Measurements from ENCODE around the gene PLTP.
A peak's percentile ranks its signal among the peaks of the same experiment; 100 is the strongest.
"Not testable (repeated sequence)": the region's sequence is repeated elsewhere in the genome, so short reads cannot be mapped to it uniquely, and the experiment has no call there.

The PLTP gene

DNA sequence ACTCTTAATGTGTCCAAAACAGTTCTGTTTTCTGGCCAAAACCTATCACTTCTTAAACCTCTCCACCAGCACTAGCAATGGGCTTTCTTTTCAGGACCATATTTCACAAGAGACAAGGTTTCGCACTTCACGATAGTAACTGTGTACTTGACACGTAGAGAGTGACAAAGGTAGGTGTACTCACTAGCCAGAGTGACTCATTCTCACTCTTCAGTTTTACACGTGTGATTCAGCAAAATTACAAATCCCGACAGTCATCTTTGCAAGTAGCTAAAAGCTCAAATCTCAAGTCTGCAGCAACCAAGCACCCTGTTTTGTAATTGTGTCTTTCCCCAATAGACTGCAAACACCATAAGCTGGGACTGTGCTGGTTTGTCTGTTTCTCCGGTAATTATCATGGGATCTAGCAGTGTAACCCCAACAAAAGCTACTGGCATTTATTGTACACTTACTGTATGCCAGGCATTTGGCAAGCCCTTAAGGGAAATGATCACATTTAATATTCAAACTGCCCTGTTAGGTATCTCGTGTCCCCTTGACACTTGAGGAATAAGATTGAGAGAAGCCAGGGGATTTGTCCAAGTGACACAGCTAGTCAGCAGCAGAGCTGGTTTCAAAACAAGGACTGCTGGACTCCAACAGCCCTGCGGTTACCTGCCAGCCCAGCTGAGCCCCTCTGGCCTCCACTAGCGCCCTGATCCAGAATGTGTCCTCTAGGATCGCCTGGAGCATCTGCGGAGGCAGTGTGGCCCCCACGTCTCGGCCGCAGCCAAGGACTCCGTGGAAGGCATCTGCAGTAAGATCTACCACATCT lies 32.4 kb upstream of the PLTP start:
- no peak for DNase-seq (ENCODE audit: low spot score)

DNA sequence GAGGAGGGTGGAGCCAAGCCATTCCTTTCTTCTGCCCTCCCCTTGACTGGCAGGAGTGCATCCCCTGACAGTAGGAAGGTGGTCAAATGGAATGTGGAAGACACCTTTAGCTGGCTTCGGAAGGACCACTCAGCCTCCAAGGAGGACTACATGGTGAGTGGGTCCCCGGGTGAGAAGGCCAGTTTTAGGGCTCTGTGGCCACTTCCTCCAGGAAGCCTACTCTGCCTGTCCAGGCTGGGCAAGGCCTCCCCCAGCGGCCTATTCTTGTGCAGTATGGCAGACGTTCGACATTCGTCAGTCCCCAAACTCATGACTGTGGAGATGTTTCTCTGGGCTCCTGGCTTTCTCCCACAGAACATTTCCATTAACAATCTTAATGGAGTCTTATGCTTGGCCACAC lies 31.7 kb upstream of the PLTP start:
- DNase-seq (ENCODE audit: low spot score), result no peak

DNA sequence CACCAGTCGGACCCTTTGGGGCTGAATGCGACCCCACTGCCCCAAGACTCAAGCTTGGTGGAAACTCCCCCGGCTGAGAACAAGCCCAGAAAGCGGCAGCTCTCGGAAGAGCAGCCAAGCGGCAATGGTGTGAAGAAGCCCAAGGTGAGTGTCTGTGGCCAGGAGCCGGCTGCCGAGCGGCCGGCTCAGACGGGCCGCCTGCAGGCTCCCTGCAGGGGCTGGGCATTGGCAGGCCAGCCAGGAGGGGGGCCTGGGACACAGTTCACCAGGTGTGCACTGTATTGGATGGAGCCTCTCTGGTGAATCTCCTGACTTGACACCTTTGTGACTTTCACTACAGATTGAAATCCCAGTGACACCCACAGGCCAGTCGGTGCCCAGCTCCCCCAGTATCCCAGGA lies 28.5 kb upstream of the PLTP start:
- no peak for DNase-seq (ENCODE audit: low spot score)

DNA sequence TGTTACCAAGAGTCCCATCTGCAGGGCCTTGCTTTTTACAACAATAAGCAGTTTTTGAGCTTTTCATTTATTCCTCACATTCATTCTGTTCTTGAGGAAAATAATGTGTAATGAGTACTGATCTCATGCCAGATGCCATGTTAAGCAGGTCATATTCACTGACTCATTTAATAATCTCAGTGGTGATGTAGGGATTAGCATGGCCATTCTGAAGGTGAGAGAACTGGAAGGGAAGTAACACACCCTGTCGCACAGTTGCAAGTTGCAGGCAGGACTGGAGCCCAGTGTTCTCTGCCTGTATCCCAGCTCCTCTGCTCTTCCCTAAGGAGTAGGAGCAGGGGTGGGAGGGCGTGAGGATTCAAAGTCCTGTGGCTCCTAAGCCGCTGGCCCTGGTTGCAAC lies 28.1 kb upstream of the PLTP start:
- DNase-seq (ENCODE audit: low spot score), result no peak

DNA sequence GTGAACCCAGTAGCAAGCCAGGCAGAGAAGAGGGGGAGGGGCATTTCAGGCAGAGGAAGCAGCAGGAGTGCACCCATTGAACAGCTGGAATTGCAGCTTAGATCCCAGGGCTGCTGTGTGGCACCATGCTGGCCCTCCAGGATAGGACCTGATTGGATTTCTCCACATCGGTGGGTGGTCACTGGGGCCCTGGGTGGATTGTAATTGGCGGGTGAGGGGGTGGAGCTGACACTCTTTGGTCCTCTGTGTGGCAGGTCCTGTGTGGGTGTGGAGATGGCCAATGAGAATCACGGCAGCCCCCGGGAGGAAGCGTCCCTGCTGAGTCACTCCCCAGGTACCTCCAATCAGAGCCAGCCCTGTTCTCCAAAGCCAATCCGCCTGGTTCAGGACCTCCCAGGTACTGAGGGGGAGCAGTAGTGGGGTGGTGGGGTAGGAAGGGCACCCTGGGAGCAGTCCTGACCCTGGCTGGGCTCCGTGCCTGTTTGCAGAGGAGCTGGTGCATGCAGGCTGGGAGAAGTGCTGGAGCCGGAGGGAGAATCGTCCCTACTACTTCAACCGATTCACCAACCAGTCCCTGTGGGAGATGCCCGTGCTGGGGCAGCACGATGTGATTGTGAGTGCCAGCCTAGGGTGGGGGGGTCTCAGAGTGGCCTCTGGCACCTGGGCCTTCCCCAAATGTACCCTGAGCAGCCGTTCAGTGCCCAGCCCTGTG lies 26.9 kb upstream of the PLTP start:
- no peak for DNase-seq (ENCODE audit: low spot score)

DNA sequence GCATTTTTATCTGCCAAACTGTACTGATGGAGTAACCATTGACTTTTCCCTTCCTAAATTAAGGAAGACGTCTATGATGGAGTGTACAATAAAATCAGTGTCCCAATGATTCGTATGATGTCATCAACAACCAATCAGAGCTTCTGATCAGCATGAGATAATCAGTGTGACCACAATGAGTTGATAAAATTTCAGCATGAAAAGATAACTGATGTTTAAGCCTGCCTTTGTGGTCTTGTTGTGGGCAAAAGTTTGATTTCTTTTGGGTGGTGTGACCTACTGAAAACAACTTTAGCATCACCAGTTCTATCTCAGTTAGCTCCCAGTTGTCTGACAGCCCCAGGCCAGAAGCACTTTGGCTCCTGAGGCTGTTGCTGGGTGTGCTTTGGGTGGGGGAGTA lies 25.8 kb upstream of the PLTP start:
- DNase-seq (ENCODE audit: low spot score), result no peak

DNA sequence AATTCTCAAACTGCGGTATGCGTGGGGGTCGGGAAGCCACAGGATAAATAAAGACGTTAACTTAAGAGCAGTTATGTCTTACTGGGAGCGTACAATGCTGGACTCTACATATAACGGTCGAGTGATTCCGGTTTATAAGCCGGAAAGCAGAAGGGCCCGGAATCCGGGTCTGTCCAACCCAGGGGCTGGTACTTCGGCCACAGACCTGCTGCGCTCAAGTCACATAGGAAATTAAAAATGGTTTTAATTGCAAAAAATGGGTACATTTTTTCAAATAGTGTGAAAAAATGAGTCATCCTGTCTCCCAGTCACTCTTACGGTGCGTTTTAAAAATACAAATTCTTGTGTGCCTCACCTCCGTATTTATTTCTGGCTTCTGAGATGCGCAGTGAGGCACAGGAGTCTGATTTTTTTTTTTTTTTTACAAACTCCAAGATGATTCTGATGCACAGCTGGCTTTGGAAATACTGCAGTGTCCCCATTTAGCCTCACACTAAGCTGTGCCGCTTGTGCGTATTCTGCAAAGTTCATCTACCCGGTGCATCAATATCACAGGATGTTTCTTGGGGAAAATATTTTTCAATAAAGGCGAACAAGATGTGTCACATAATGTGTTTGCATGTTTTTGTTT lies 23.6 kb upstream of the PLTP start:
- DNase-seq (ENCODE audit: low spot score), result no peak

DNA sequence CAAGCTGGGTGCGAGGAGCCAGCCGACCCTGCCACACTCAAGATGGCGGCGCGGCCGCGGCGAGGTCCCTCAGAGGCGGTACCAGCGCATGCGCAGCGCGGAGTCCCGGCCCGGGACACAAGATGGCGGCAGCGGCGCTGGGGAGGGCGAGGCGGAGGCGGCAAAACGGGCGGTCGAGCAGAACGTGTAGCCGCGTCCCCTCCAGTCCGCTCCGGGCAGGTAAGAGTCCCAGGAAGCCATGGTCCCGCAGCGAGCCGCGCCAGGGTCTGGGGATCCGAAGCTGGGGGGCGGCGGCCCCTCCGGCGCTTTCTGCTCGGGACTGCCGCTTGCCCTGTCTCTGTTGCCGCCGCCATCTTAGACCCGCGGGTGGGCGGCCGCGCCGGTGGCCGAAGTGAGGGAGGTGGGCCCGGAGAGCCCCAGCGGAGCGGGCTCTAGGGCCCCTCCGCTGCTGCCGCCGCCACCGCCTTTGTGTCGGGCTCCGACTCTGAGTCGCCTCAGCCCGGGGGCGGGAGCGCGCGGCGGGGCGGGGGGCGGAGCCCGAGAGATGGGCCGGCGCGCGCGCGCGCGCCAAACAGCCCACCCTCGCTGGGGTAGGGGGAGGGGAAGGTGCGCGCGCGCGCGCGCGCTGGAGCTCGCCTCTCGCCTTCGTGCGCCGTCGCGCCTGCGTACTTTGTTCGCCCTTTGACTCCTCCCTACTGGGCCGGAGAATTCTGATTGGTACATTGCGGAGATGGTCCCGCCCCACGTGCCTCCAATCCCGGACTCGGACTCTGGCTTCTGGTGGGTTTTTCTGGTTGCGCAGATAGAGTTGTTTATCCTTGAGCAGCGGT lies 22.8 kb upstream of the PLTP start, which contains the start of gene PCIF1:
Gene PCIF1 (plus strand): TSS at position 98 of the 830 bp plus-strand sequence. CDS start 4,317 bp downstream, outside the sequence.
- DNase-seq (ENCODE audit: low spot score), result peak; percentile 97

DNA sequence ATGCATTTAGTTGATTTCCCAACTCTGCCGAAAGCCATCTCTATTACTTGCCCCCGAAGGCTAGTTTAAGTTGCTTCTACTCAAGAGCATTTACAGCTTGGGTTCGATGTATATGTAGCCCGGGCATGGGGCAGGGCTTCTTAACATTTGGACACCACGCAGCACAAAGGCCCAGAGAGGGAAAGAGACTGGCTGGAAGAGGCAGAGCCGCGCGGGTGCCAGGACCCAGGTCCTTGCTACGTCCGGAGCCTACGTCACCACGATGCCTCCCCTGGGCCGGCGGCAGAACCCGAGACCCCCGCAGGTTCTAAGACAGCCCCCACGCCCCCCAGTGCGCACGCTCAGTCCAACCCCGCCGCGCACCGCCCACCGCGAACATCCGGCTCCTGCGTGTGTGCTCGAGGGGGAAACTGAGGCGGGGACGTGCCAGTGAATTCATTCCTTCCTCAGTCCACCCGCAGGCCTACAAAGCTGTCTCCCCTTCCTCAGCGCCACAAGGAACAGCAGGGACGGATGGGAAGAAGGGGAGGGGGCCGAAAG lies 22.2 kb upstream of the PLTP start:
- no peak for DNase-seq (ENCODE audit: low spot score)

DNA sequence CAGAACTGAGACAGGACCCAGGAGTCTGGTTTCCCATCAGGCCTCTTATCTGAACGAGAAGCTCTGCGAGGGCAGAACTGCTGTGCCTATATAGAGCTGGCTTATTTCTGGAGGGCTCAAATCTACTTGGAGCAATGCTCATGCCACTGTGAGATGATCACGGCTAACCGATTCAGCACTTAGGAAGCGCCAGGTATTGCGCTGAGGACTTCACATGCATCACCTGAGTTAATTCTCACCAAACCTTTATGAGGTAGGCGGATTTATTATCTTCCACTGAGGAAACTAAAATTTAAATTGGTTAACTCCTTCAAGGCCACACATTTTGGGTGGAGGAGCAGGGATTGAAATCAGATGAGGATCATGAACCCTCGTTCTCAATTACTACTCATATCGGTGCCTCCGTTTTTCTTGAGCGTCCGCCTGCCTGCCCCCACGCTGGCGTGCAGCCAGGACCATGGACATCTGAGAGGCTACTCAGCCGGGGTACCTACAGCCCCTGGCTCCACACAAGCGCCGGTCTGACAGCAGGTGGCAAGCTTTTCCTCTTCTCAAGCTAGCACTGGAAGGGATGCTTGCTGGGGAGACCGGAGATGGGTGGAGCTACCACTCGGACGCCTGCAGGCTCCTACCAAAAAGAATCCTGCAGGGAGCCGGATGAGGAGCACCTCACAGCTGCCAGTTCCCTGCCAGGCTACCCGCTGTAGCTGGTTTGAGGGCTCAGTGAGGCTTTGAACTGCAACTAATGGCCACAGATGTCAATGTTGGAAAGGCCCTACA lies 21.5 kb upstream of the PLTP start:
- peak; percentile 77 for DNase-seq (ENCODE audit: low spot score)

DNA sequence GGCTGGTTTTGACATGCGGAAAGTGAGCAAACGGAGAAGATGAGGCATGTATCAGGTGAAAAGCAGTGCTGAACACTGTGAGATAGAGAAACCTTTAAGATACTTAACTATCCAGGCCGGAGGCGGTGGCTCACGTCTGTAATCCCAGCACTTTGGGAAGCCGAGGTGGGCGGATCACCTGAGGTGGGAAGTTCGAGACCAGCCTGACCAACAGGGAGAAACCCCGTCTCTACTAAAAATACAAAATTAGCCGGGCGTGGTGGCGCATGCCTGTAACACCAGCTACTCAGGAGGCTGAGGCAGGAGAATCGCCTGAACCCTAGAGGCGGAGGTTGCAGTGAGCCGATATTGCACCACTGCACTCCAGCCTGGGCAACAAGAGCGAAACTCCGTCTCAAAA lies 19.7 kb upstream of the PLTP start:
- not testable (repeated sequence) for DNase-seq (ENCODE audit: low spot score)

DNA sequence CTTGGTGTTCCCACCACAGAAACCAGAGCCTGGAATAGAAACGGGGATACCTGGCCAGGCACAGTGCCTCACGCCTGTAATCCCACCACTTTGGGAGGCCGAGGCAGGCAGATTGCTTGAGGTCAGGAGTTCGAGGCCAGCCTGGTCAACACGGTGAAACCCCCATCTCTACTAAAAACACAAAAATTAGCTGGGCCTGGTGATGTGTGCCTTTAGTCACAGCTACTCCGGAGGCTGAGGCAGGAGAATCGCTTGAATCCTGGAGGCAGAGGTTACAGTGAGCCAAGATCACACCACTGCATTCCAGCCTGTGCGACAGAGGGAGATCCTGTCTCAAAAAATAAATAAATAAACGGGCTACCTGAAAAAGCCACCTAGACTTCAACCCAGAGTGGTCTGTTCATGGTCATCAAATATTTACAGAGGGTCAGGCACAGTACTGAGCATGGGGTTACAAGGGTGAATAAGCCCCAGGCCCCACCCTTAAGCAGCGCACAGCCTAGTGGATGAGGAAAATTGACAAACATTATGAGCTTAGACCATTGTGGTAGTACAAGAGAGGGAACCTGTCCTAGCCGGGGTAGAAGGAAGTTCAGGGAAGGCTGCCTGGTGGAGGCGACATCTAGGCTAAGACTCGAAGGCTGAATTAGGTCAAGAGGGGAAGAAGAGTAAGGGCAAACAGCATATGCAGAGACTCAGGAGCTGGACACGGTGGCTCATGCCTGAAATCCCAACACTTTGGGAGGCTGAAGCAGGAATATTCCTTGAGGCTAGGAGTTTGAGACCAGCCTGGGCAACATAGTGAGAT lies 15.3 kb upstream of the PLTP start:
- no peak for DNase-seq (ENCODE audit: low spot score)

DNA sequence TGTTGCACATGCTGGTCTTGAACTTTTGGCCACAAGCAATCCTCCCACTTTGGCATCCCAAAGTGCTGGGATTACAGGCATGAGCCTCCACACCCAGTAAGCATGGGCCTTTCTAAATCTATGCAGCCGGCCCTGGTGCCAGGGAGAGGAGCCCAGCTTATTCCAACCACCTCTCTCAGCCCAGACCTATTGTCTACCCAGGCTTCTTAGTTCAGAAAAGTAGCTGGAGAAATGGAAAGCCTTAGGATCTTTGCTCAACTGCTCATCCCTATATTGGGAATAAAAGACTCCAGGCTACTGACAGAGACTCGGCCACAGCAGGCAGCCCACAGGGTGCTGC lies 14.7 kb upstream of the PLTP start:
- DNase-seq (ENCODE audit: low spot score), result no peak

DNA sequence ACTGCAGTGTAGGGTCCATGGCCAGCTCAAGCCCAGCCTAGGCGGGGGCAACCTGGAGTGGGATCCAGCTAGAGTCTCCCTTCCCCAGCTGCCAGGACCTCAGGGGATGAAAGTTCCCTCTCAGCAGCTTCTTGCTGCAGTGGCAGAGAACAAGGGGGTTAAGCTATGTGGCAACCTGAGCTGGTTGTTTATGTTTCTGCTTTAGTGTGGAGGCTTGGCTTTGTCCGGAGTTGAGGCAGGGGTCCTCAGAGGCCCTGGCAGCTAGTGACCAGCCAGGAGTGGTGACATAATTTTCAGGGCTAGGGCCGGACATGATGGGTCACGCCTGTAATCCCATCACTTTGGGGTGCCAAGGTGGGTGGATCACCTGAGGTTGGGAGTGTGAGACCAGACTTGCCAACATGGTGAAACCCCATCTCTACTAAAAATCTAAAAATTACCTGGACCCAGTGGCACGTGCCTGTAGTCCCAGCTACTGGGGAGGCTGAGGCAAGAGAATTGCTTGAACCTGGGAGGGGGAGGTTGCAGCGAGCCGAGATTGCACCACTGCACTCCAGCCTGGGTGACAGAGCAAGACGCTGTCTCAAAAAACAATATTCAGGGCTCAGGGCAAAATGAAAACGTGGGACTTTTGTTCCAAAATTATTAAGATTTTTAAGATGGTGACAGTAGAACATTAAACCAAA lies 14.0 kb upstream of the PLTP start:
- no peak for DNase-seq (ENCODE audit: low spot score)

DNA sequence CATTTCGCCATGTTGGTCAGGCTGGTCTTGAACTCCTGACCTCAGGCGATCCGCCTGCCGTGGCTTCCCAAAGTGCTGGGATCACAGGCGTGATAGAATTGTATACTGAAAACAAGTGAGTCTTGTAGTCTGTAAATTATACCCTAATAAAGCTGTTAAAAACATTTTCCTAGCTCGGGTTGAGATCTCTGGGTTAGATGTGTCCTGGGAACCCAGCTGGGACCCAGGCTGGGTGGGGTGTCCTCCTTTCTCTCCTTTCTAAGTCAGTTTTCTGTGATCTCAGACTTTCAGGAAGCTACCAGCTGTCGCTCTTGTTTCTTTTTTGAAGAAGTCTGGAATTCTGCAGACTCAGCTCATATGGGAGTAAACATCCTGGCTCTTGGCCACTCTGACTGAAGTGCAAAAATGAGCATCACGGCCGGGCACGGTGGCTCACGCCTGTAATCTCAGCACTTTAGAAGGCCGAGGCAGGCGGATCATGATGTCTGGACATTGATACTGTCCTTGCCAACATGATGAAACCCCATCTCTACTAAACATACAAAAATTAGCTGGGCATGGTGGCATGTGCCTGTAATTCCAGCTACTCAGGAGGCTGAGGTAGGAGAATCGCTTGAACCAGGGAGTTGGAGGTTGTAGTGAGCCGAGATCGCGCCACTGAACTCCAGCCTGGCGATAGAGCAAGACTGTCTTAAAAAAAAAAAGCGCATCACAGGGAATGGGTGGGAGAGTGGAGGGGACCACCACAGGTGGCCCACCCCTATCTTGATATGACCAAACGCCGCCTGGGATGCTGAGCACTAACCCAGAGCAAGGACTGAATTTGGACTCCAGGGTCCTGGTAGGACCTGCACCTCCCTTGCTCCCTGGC lies 12.7 kb upstream of the PLTP start:
- DNase-seq (ENCODE audit: low spot score), result no peak

DNA sequence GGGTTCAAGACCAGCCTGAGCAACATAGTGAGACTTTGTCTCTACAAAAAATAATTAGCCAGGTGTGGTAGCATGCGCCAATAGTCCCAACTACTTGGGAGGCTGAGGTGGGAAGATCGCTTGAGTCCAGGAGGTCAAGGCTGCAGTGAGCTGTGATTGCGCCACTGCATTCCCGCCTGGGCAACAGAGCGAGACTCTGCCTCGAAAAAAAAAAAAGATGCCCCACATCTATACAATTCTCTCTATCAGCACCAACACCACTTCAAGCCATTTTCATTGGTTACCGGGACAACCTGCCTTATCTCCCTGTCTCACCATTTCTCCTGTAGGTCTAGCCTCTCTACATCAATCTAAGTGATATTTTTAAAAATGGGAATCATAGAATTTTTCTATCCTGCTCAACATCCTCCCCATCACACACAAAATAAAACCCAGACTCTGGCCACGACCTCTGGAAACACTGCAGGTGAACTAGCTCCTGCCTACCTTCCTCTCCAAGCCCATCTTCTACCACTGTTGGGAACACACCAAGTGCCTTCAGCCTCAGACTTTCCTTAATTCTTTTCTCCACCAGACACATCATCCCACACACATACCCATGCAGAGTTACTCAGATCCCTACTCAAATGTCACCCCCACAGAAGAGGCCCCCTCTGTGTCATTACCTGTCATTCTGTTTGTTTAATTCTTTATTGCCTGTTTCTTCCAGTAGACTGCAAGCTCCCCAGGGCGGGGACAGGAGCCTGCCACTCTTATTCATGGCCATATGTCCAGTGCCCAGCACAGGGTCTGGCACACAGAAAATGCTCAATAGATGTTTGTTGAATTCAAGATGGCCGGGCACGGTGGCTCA lies 9.6 kb upstream of the PLTP start:
- DNase-seq (ENCODE audit: low spot score), result no peak

DNA sequence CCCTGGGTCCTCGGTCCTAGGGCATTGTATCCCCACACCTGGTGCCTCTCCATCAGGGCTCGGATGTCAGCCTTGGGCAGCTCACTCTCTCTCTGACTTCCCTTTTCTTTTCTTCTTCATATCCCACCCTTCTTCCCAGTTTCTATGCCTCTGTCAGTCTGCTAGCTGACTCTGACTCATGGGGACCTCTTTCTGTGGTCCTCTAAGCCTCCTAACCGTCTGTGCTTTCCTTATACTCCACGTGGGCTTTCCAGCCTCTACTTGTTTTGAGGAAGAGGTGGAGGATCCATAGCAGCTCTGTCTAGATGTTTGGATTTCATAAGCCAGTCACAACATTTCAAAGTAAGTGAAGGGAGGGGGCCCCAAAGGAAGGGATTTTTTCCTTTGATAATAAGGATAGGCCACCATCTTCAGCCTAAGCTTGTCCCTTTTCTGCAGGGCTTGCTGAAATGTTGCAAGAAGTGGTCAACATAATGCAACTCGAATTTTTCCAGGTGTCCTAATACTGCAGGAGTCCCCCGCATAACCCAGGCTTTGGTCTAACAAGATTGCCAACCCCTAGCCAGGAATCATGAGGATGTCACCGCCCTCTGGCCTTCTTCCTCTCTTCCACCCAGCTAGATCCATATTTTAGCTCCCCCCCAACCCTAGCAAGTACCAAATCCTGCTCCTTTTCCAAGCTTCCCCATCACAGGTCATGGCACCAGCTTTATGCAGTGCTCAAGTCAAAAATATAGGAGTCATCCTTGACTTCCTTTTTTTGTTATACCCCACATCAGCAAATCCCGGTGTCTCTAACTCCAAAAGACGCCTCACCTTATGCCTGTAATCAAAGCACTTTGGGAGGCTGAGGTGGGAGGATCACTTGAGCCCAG lies 8.7 kb upstream of the PLTP start:
- DNase-seq (ENCODE audit: low spot score), result no peak

All from left forelimb (tissue), 1 donor.